ENCODE results near the gene OR1A2.

The OR1A2 gene, protein sequence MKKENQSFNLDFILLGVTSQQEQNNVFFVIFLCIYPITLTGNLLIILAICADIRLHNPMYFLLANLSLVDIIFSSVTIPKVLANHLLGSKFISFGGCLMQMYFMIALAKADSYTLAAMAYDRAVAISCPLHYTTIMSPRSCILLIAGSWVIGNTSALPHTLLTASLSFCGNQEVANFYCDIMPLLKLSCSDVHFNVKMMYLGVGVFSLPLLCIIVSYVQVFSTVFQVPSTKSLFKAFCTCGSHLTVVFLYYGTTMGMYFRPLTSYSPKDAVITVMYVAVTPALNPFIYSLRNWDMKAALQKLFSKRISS

GRCh38 chr17:3197219-3197618, at the start of gene OR1A2:
Gene OR1A2, plus strand, starts transcription at chr17:3197519. Its CDS starts 0 bp downstream, at chr17:3197519.
- no peak for ATAC-seq
- TF ChIP-seq ZFP30 (CRISPR knock-in tag; IDR thresholded peaks at IDR 0.05) (no peak), SNAI2 (CRISPR knock-in tag; IDR thresholded peaks at IDR 0.05) (no peak), PATZ1 (CRISPR knock-in tag; IDR thresholded peaks at IDR 0.05; ENCODE audit: borderline replicate concordance) (no peak), ZNF8 (CRISPR knock-in tag; IDR thresholded peaks at IDR 0.05) (no peak), ZNF565 (CRISPR knock-in tag; conservative IDR thresholded peaks at IDR 0.05; ENCODE audit: low read depth) (no peak), ESRRG (CRISPR knock-in tag; IDR thresholded peaks at IDR 0.05) (no peak), OSR1 (CRISPR knock-in tag; IDR thresholded peaks at IDR 0.05) (no peak), ZFP3 (CRISPR knock-in tag; IDR thresholded peaks at IDR 0.05) (no peak), TOX (CRISPR knock-in tag; IDR thresholded peaks at IDR 0.05; ENCODE audit: borderline replicate concordance) (no peak), RARB (CRISPR knock-in tag; IDR thresholded peaks at IDR 0.05) (no peak), ZC3H10 (CRISPR knock-in tag; IDR thresholded peaks at IDR 0.05) (no peak), PPARA (CRISPR knock-in tag; IDR thresholded peaks at IDR 0.05; ENCODE audit: borderline replicate concordance) (no peak), CSDC2 (CRISPR knock-in tag; IDR thresholded peaks at IDR 0.05) (no peak), CREB5 (CRISPR knock-in tag; IDR thresholded peaks at IDR 0.05; ENCODE audit: low read depth) (no peak), ISL1 (CRISPR knock-in tag; IDR thresholded peaks at IDR 0.05) (no peak), BACH2 (CRISPR knock-in tag; IDR thresholded peaks at IDR 0.05; ENCODE audit: borderline replicate concordance) (no peak), GLIS3 (CRISPR knock-in tag; IDR thresholded peaks at IDR 0.05) (no peak)
- TF ChIP-seq, protein P1, sequence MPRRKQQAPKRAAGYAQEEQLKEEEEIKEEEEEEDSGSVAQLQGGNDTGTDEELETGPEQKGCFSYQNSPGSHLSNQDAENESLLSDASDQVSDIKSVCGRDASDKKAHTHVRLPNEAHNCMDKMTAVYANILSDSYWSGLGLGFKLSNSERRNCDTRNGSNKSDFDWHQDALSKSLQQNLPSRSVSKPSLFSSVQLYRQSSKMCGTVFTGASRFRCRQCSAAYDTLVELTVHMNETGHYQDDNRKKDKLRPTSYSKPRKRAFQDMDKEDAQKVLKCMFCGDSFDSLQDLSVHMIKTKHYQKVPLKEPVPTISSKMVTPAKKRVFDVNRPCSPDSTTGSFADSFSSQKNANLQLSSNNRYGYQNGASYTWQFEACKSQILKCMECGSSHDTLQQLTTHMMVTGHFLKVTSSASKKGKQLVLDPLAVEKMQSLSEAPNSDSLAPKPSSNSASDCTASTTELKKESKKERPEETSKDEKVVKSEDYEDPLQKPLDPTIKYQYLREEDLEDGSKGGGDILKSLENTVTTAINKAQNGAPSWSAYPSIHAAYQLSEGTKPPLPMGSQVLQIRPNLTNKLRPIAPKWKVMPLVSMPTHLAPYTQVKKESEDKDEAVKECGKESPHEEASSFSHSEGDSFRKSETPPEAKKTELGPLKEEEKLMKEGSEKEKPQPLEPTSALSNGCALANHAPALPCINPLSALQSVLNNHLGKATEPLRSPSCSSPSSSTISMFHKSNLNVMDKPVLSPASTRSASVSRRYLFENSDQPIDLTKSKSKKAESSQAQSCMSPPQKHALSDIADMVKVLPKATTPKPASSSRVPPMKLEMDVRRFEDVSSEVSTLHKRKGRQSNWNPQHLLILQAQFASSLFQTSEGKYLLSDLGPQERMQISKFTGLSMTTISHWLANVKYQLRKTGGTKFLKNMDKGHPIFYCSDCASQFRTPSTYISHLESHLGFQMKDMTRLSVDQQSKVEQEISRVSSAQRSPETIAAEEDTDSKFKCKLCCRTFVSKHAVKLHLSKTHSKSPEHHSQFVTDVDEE (CRISPR knock-in tag; IDR thresholded peaks at IDR 0.05), result no peak
- TF ChIP-seq, protein P2, sequence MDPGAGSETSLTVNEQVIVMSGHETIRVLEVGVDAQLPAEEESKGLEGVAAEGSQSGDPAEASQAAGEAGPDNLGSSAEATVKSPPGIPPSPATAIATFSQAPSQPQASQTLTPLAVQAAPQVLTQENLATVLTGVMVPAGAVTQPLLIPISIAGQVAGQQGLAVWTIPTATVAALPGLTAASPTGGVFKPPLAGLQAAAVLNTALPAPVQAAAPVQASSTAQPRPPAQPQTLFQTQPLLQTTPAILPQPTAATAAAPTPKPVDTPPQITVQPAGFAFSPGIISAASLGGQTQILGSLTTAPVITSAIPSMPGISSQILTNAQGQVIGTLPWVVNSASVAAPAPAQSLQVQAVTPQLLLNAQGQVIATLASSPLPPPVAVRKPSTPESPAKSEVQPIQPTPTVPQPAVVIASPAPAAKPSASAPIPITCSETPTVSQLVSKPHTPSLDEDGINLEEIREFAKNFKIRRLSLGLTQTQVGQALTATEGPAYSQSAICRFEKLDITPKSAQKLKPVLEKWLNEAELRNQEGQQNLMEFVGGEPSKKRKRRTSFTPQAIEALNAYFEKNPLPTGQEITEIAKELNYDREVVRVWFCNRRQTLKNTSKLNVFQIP (CRISPR knock-in tag; IDR thresholded peaks at IDR 0.05; ENCODE audit: borderline replicate concordance, low read depth), result no peak

GRCh38 chr17:3157218-3157617, 40.1 kb upstream of the OR1A2 start:
- no peak for ATAC-seq
- TF ChIP-seq PATZ1 (CRISPR knock-in tag; IDR thresholded peaks at IDR 0.05; ENCODE audit: borderline replicate concordance) (no peak), CSRNP3 (CRISPR knock-in tag; IDR thresholded peaks at IDR 0.05) (no peak), TOX (CRISPR knock-in tag; IDR thresholded peaks at IDR 0.05; ENCODE audit: borderline replicate concordance) (no peak), OSR1 (CRISPR knock-in tag; IDR thresholded peaks at IDR 0.05) (no peak), TCF4 (CRISPR knock-in tag; IDR thresholded peaks at IDR 0.05; ENCODE audit: borderline replicate concordance) (no peak), ZNF70 (CRISPR knock-in tag; IDR thresholded peaks at IDR 0.05) (no peak), BACH2 (CRISPR knock-in tag; IDR thresholded peaks at IDR 0.05; ENCODE audit: borderline replicate concordance) (no peak), ZFP3 (CRISPR knock-in tag; IDR thresholded peaks at IDR 0.05) (no peak), ESRRG (CRISPR knock-in tag; IDR thresholded peaks at IDR 0.05) (no peak), ZFP30 (CRISPR knock-in tag; IDR thresholded peaks at IDR 0.05) (no peak), CSDC2 (CRISPR knock-in tag; IDR thresholded peaks at IDR 0.05) (no peak), SNAI2 (CRISPR knock-in tag; IDR thresholded peaks at IDR 0.05) (no peak)
- TF ChIP-seq, protein P1 (CRISPR knock-in tag; IDR thresholded peaks at IDR 0.05), result no peak
